Naive B cell (primary cell): ENCODE results near the gene RPTOR. TPM values are rescaled to one million over a fixed set of nuclear protein-coding genes. Genes with fewer than 3 reads are reported as not detected.

Experiments used
- ATAC-seq, 2 donors: fragments of 150-1000 bp; cut with Tn5 transposase; 2 replicates each; pipeline ENCODE4 v1.10.0; 2021; ENCODE audit warnings: low read depth in 2 of 2, mild to moderate bottlenecking in 2 of 2, moderate library complexity in 2 of 2
- DNase-seq: peaks from one replicate; pipeline ENCODE4 v3.0.0; 2022
- H3K27ac Mint-ChIP-seq, 6 donors: one replicate each; pipeline ENCODE4 v1.8.0; 2020 to 2022; ENCODE audit warnings: mild to moderate bottlenecking in 6 of 6, mixed read lengths in 6 of 6, moderate library complexity in 5 of 6, inconsistent platforms in 2 of 6
- H3K27me3 Mint-ChIP-seq, 3 donors: one replicate each; pipeline ENCODE4 v1.8.0; 2021 to 2022; ENCODE audit warnings: mixed read lengths in 3 of 3, mild to moderate bottlenecking in 1 of 3
- H3K36me3 Mint-ChIP-seq, 2 donors: one replicate each; pipeline ENCODE4 v1.8.0; 2020 to 2022; ENCODE audit warnings: mixed read lengths in 2 of 2, inconsistent platforms in 1 of 2, mild to moderate bottlenecking in 1 of 2
- H3K4me1 Mint-ChIP-seq, 3 donors: one replicate each; pipeline ENCODE4 v1.8.0; 2020 to 2022; ENCODE audit warnings: mixed read lengths in 3 of 3, inconsistent platforms in 1 of 3, mild to moderate bottlenecking in 1 of 3, moderate library complexity in 1 of 3
- H3K4me3 Mint-ChIP-seq, 8 donors: one replicate each; pipeline ENCODE4 v1.8.0; 2020 to 2022; ENCODE audit warnings: mild to moderate bottlenecking in 8 of 8, mixed read lengths in 8 of 8, moderate library complexity in 8 of 8, inconsistent platforms in 2 of 8
- H3K9me3 Mint-ChIP-seq, 7 donors: one replicate each; pipeline ENCODE4 v1.8.0; 2020 to 2022; ENCODE audit warnings: mixed read lengths in 7 of 7, mild to moderate bottlenecking in 5 of 7, inconsistent platforms in 2 of 7, moderate library complexity in 1 of 7
- polyA plus RNA-seq, 6 donors: library from polyadenylated mRNA; unstranded; fragments of 300-500 nt; fragmentation: Illumina TruSeq; gene quantifications; one replicate each; pipeline ENCODE4 v1.2.3, GENCODE V29; 2021; ENCODE audit warnings: low read depth in 6 of 6

Gene RPTOR
- polyA plus RNA-seq, 6 donors from 2014 or later: 5.5 to 13.9 (median 9.0) TPM

GRCh38 chr17:80545499-80545826 lies 825 bp downstream of the RPTOR start:
- ATAC-seq (no peak), DNase-seq (no peak)
- Mint-ChIP-seq H3K4me1 (peaks cover 24 to 45% (median 34%) of the 10 kb centered on the region in 3 donors), H3K36me3 (peaks cover 0 to 5% of the 10 kb centered on the region in 2 donors), H3K4me3 (peak overlapping the region; percentile 86 to 97 (median 92)), H3K27ac (peak overlapping the region in 2 of 6 donors; percentile 70 to 91), H3K27me3 (peaks cover 13 to 15% (median 13%) of the 10 kb centered on the region in 3 donors), H3K9me3 (no peaks in the 10 kb centered on the region)

DNA sequence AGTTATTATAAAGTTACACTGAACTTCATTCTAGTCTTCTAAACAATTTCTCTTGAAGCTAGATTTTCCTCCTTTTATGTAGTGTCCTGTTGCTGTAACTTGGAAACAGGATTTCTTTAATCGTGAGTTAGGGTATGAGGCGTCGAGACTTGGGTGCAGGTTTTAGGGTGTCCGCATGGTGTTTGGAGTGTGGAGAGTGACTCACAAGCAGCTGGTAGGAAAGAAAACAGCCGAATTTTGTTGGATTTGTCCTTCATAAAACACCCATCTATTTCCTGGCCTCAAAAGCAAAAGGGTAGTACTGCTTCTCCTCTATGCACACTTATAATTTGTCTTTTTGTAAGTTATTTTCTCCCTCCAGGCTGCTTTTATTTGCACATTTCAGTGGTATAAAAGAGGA lies 1.6 kb downstream of the RPTOR start:
- H3K4me3 Mint-ChIP-seq: peak overlapping the region; percentile 37 to 97 (median 92)
- peaks cover 13 to 15% (median 13%) of the 10 kb centered on the region in 3 donors for H3K27me3 Mint-ChIP-seq
- DNase-seq (no peak), ATAC-seq (no peak)
- H3K4me1 Mint-ChIP-seq: peaks cover 27 to 48% (median 41%) of the 10 kb centered on the region in 3 donors
- peak overlapping the region in 2 of 6 donors; percentile 34 to 66 for H3K27ac Mint-ChIP-seq
- H3K9me3 Mint-ChIP-seq: no peaks in the 10 kb centered on the region
- peaks cover 0 to 8% of the 10 kb centered on the region in 2 donors for H3K36me3 Mint-ChIP-seq

DNA sequence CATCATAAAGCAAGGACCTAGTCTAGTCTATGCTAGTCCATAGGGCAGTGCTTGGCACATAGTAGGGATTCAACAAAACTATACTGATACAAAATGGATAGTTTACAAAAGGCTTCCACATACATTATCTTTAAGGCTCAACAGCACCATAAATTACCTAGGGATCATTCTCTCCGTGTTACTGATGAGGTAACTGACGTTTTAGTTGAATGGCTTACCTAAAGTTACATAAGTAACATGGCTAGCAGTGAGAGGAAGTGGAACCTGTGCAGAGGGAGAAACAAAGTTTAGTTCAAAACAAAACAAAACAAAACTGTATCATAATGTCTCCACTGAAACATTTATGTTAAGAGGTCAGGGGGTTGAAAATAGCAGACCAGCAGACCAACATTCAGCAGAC lies 7.9 kb downstream of the RPTOR start:
- H3K4me1 Mint-ChIP-seq: peaks cover 23 to 48% (median 42%) of the 10 kb centered on the region in 3 donors
- H3K27ac Mint-ChIP-seq: no peak overlapping the region
- no peaks in the 10 kb centered on the region for H3K27me3 Mint-ChIP-seq
- peaks cover 6 to 8% of the 10 kb centered on the region in 2 donors for H3K36me3 Mint-ChIP-seq
- no peak overlapping the region for H3K4me3 Mint-ChIP-seq
- ATAC-seq: no peak
- DNase-seq: no peak
- H3K9me3 Mint-ChIP-seq: no peaks in the 10 kb centered on the region

GRCh38 chr17:80555266-80555665 lies 10.6 kb downstream of the RPTOR start:
- peaks cover 25 to 38% (median 28%) of the 10 kb centered on the region in 3 donors for H3K4me1 Mint-ChIP-seq
- H3K27me3 Mint-ChIP-seq: no peaks in the 10 kb centered on the region
- DNase-seq (no peak), ATAC-seq (no peak)
- no peaks in the 10 kb centered on the region for H3K9me3 Mint-ChIP-seq
- peaks cover 5 to 19% of the 10 kb centered on the region in 2 donors for H3K36me3 Mint-ChIP-seq
- no peak overlapping the region for H3K27ac Mint-ChIP-seq
- no peak overlapping the region for H3K4me3 Mint-ChIP-seq

GRCh38 chr17:80558046-80558445 lies 13.4 kb downstream of the RPTOR start:
- Mint-ChIP-seq H3K4me1 (peaks cover 22 to 31% (median 22%) of the 10 kb centered on the region in 3 donors), H3K27me3 (no peaks in the 10 kb centered on the region), H3K9me3 (peaks cover 0 to 1% (median 0%) of the 10 kb centered on the region in 7 donors), H3K27ac (no peak overlapping the region), H3K4me3 (no peak overlapping the region), H3K36me3 (peaks cover 0 to 19% of the 10 kb centered on the region in 2 donors)
- ATAC-seq (no peak), DNase-seq (no peak)

- H3K4me3 Mint-ChIP-seq: no peak overlapping the region
- no peak for DNase-seq
- peaks cover 0 to 1% (median 0%) of the 10 kb centered on the region in 7 donors for H3K9me3 Mint-ChIP-seq
- ATAC-seq: no peak
- peaks cover 25 to 40% (median 32%) of the 10 kb centered on the region in 3 donors for H3K4me1 Mint-ChIP-seq
- H3K27me3 Mint-ChIP-seq: no peaks in the 10 kb centered on the region
- peaks cover 0 to 19% of the 10 kb centered on the region in 2 donors for H3K36me3 Mint-ChIP-seq
- H3K27ac Mint-ChIP-seq: no peak overlapping the region
Measured at GRCh38 chr17:80559825-80560251, 15.2 kb downstream of the RPTOR start.

GRCh38 chr17:80561541-80562114 lies 17.0 kb downstream of the RPTOR start:
- H3K27me3 Mint-ChIP-seq: no peaks in the 10 kb centered on the region
- H3K4me1 Mint-ChIP-seq: peaks cover 29 to 36% (median 31%) of the 10 kb centered on the region in 3 donors
- DNase-seq (no peak), ATAC-seq (no peak)
- peaks cover 0 to 12% of the 10 kb centered on the region in 2 donors for H3K36me3 Mint-ChIP-seq
- H3K9me3 Mint-ChIP-seq: peaks cover 0 to 1% (median 0%) of the 10 kb centered on the region in 7 donors
- peak overlapping the region in 2 of 6 donors; percentile 4 to 31 for H3K27ac Mint-ChIP-seq
- no peak overlapping the region for H3K4me3 Mint-ChIP-seq

DNA sequence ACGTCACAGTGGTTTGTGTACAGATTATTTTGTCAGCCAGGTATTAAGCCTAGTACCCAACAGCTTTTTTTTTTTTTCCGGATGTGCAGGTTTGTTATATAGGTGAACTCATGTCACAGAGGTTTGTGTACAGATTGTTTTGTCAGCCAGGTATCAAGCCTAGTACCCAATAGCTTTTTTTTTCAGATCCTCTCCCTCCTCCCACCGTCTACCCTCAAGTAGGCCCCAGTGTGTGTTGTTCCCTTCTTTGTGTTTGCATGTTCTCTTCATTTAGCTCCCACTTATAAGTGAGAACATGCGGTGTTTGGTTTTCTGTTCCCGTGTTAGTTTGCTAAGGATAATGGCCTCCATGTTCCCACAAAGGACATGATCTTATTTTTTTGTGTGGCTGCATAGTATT lies 19.9 kb downstream of the RPTOR start:
- Mint-ChIP-seq H3K27me3 (no peaks in the 10 kb centered on the region), H3K4me3 (no peak overlapping the region), H3K9me3 (peaks cover 0 to 1% (median 0%) of the 10 kb centered on the region in 7 donors), H3K27ac (peak overlapping the region in 1 of 6 donors; percentile 6), H3K4me1 (peaks cover 28 to 46% (median 32%) of the 10 kb centered on the region in 3 donors), H3K36me3 (peaks cover 0 to 4% of the 10 kb centered on the region in 2 donors)
- ATAC-seq: no peak
- DNase-seq: no peak

DNA sequence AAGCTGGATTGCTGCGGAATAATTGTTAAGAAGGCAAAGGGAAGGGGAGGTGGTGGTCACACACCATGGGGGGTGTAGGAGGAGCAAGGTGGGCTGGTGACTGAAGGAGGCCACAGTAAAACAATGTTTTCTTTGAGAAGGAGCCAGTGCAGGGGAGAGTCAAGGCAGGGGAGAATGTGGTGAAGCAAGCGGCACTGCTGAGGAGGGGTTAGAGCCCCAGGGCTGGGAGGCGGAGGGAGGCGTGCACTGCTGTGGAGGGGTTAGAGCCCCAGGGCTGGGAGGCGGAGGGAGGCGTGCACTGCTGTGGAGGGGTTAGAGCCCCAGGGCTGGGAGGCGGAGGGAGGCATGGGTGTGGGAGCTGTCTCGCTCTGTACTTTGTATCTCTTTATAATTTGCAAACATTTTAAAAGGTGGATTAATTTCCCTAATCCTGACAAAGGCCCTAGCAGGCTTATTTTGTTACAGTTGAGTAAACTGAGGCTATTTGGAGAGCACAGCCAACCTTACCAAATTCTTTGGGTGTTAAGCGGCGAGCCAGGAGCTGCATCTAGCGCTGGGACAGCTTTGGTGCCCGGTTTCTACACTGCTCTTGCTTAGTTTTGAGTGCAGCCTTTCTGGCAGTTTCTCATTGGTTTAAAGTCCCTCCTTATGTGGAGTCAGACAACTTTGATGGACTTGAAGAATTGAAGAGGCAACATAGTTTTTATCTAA lies 20.9 kb downstream of the RPTOR start:
- H3K27me3 Mint-ChIP-seq: no peaks in the 10 kb centered on the region
- DNase-seq: no peak
- peaks cover 0 to 1% (median 0%) of the 10 kb centered on the region in 7 donors for H3K9me3 Mint-ChIP-seq
- no peak for ATAC-seq
- H3K27ac Mint-ChIP-seq: no peak overlapping the region
- H3K4me3 Mint-ChIP-seq: peak overlapping the region in 1 of 8 donors; percentile 4
- H3K4me1 Mint-ChIP-seq: peaks cover 23 to 46% (median 31%) of the 10 kb centered on the region in 3 donors
- no peaks in the 10 kb centered on the region for H3K36me3 Mint-ChIP-seq

- Mint-ChIP-seq H3K4me1 (peaks cover 23 to 44% (median 31%) of the 10 kb centered on the region in 3 donors), H3K27me3 (no peaks in the 10 kb centered on the region), H3K27ac (no peak overlapping the region), H3K4me3 (no peak overlapping the region), H3K36me3 (no peaks in the 10 kb centered on the region), H3K9me3 (peaks cover 0 to 1% (median 0%) of the 10 kb centered on the region in 7 donors)
- no peak for ATAC-seq
- DNase-seq: no peak
Measured at GRCh38 chr17:80566054-80566400, 21.4 kb downstream of the RPTOR start.

- no peaks in the 10 kb centered on the region for H3K27me3 Mint-ChIP-seq
- no peaks in the 10 kb centered on the region for H3K36me3 Mint-ChIP-seq
- no peak overlapping the region for H3K27ac Mint-ChIP-seq
- H3K4me3 Mint-ChIP-seq: no peak overlapping the region
- DNase-seq: no peak
- H3K9me3 Mint-ChIP-seq: no peaks in the 10 kb centered on the region
- peaks cover 22 to 41% (median 22%) of the 10 kb centered on the region in 3 donors for H3K4me1 Mint-ChIP-seq
- ATAC-seq: no peak
Measured at GRCh38 chr17:80568246-80568645, 23.6 kb downstream of the RPTOR start.

DNA sequence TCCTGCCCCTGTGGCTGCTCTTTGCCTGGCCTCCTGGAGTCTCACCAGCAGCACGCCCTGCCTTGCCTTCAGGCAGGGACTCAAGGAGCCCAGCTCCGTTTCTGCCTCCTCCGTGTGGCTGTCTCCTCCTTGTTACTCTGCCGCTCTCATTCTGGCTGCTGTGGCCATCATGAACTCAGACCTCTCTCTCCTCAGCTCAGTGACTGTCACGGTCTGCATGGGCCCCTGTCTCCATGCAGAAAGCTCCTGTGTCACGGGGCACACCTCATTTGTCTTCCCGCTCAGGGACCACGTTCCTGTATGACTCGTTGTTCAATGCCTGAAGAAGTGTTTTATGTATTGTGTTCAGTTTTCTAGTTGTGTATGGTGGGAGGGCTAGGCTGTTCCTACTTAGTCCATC lies 25.3 kb downstream of the RPTOR start:
- Mint-ChIP-seq H3K4me3 (no peak overlapping the region), H3K27me3 (no peaks in the 10 kb centered on the region), H3K27ac (peak overlapping the region in 3 of 6 donors; percentile 17 to 71 (median 19)), H3K36me3 (no peaks in the 10 kb centered on the region), H3K9me3 (no peaks in the 10 kb centered on the region), H3K4me1 (peaks cover 16 to 32% (median 22%) of the 10 kb centered on the region in 3 donors)
- ATAC-seq: no peak
- no peak for DNase-seq

- DNase-seq: no peak
- Mint-ChIP-seq H3K36me3 (no peaks in the 10 kb centered on the region), H3K4me1 (peaks cover 15 to 53% (median 22%) of the 10 kb centered on the region in 3 donors), H3K4me3 (no peak overlapping the region), H3K9me3 (no peaks in the 10 kb centered on the region), H3K27ac (no peak overlapping the region), H3K27me3 (no peaks in the 10 kb centered on the region)
- ATAC-seq: no peak
Measured at GRCh38 chr17:80573701-80574100, 29.1 kb downstream of the RPTOR start.

- peaks cover 14 to 48% (median 21%) of the 10 kb centered on the region in 3 donors for H3K4me1 Mint-ChIP-seq
- H3K4me3 Mint-ChIP-seq: no peak overlapping the region
- DNase-seq (no peak), ATAC-seq (no peak)
- no peaks in the 10 kb centered on the region for H3K27me3 Mint-ChIP-seq
- H3K27ac Mint-ChIP-seq: no peak overlapping the region
- H3K9me3 Mint-ChIP-seq: no peaks in the 10 kb centered on the region
- no peaks in the 10 kb centered on the region for H3K36me3 Mint-ChIP-seq
Measured at GRCh38 chr17:80574496-80574895, 29.9 kb downstream of the RPTOR start.
